Fibroblast of skin of left quadriceps (primary cell): ENCODE data around the gene KLK3.
"Not testable (repeated sequence)": the region's sequence is repeated elsewhere in the genome, so short reads cannot be mapped to it uniquely, and the experiment has no call there.

Experiments
- DNase-seq, 2 experiments: peaks; one replicate each; pipeline ENCODE4 v3.0.0-alpha.2; 2013; ENCODE audit warnings: low read depth in 2 of 2

KLK3 gene

GRCh38 chr19:50861496-50862286 lies 7.0 kb downstream of the KLK3 start:
- DNase-seq = no peak

GRCh38 chr19:50869479-50869878 lies 14.8 kb downstream of the KLK3 start:
- DNase-seq = no peak

GRCh38 chr19:50870417-50871089 lies 15.8 kb downstream of the KLK3 start:
- DNase-seq = no peak

DNA sequence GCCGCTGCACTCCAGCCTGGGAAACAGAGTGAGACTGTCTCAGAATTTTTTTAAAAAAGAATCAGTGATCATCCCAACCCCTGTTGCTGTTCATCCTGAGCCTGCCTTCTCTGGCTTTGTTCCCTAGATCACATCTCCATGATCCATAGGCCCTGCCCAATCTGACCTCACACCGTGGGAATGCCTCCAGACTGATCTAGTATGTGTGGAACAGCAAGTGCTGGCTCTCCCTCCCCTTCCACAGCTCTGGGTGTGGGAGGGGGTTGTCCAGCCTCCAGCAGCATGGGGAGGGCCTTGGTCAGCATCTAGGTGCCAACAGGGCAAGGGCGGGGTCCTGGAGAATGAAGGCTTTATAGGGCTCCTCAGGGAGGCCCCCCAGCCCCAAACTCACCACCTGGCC lies 18.3 kb downstream of the KLK3 start, which contains the start of gene KLK2:
Gene KLK2 (plus strand): TSS at position 384 of the 400 bp plus-strand sequence. CDS start 35 bp downstream, outside the sequence.
- DNase-seq = no peak

- no peak for DNase-seq
Observed at GRCh38 chr19:50874211-50874610, 19.5 kb downstream of the KLK3 start.

DNA sequence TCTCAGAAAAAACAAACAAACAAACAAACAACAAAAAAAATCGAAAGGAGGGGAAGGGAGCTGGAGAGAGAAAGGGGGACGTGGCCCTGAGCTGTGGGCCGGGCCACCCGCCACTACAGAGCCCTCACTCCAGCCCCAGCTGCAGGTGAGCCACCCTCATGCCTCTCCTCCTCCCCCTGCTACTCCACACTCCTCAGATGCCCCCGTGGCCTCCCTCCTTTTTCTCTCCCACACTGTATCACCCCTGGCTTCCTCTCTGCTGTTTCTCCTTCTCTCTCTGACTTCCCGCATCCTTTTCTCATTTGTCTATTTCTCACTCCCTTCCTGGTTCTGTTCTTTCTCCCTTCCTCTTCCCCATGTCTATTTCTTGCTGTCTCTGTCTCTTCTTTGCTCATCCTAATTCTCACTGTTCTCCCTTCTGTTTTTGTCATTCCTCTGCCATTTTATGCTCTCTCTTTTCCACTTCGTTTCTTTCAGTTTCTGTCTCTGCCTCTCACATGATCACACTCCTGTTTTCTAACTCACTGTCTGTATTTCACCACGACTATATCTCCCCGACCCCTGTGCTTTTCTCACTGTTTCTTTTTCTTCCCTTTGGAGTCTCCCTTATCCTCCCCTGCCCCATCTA lies 21.2 kb downstream of the KLK3 start:
- DNase-seq = no peak

DNA sequence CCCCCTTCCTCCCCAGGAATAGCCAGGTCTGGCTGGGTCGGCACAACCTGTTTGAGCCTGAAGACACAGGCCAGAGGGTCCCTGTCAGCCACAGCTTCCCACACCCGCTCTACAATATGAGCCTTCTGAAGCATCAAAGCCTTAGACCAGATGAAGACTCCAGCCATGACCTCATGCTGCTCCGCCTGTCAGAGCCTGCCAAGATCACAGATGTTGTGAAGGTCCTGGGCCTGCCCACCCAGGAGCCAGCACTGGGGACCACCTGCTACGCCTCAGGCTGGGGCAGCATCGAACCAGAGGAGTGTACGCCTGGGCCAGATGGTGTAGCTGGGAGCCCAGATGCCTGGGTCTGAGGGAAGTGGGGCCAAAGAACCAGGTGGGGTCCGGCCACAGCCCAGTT lies 21.7 kb downstream of the KLK3 start:
- DNase-seq = no peak

GRCh38 chr19:50877338-50877737 lies 22.6 kb downstream of the KLK3 start:
- DNase-seq = no peak

GRCh38 chr19:50878851-50879250 lies 24.1 kb downstream of the KLK3 start:
- DNase-seq = no peak

- DNase-seq = no peak
Observed at GRCh38 chr19:50880241-50880640, 25.5 kb downstream of the KLK3 start.

DNA sequence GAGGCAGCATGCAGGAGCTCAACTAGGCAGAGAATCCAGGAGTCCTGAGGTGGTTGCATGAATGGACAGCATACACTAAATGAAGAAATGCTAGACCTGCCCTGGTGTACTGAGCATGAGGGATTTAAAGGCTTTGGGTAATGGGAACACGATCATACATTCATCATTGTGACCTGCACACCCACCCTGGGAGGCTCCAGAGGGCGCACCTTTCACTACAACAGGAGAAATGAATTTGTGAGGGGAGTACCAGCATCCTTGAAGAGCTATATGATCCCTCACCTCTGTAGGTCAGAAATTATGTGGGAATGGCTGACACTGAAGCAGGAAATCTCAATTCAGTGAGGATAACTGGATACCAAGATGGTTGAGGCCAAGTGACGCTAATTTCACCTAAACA lies 27.5 kb downstream of the KLK3 start:
- DNase-seq = no peak

DNA sequence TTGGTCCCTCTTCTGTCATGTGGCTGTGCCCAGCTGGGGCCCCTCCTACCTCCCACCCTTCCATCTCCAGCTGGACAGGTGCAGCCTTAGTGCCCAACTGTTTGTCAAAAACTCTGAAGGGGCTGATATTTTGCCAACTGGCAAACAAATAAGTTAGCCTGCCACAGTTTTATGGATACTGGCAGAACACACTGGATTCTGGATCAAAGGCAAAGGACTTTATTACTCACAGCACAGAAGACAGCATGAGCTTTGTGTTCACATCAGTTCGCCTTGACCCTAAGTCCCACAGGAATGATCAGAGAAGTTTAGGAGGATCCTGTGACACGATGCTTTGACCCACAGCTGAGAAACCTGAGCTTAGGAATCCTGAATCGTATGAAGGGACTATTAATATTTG lies 34.9 kb downstream of the KLK3 start:
- no peak for DNase-seq

- no peak for DNase-seq
Observed at GRCh38 chr19:50890422-50891252, 35.9 kb downstream of the KLK3 start.

DNA sequence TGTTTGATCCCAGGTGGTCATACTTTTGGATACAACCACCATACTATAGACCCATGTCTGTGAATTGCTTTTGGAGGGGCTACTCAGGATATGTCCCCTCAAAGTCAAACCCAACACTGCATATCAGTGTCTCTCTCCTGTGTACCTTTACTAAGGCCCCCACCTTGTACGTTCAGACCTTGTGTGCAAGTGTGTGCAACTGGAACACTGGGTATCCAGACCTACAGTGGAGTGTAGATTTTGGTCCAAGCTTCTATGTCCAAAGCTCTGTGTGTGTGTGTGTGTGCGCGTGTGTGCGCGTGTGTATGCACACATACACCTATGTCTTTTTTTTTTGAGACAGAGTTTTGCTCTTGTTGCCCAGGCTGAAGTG lies 36.5 kb downstream of the KLK3 start:
- no peak for DNase-seq

DNA sequence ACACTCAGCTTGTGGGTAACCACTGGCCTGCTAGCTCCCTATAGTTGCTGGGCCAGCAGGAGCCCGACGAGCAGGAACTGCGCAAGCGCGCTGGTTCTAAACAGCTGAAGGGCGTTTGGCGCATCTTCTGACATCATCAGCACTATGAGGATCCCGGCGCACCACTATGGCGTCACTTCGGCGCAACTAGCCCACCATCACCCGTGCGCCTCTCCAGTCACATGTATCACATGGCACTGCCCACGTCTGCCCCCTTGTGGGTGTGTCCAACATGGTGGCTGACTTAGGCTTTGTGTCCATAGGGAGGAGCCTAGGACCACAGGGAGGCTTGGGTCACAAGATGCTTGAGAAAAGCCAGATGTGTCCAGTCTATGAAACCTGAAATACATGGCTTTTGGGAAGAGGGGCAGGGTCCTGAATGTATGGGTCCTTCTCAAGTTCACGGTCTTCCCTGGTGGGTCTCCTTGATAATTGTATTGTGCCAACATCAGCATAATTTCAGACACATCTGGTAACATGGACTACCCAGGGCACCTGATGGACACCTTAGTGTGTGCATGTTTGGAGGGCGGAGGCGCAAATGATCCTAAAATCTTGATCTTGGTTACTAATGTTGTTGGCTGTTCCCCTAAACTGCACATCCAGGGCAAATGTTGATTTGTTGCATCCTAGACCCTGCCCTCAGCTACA lies 38.5 kb downstream of the KLK3 start:
- no peak for DNase-seq

DNA sequence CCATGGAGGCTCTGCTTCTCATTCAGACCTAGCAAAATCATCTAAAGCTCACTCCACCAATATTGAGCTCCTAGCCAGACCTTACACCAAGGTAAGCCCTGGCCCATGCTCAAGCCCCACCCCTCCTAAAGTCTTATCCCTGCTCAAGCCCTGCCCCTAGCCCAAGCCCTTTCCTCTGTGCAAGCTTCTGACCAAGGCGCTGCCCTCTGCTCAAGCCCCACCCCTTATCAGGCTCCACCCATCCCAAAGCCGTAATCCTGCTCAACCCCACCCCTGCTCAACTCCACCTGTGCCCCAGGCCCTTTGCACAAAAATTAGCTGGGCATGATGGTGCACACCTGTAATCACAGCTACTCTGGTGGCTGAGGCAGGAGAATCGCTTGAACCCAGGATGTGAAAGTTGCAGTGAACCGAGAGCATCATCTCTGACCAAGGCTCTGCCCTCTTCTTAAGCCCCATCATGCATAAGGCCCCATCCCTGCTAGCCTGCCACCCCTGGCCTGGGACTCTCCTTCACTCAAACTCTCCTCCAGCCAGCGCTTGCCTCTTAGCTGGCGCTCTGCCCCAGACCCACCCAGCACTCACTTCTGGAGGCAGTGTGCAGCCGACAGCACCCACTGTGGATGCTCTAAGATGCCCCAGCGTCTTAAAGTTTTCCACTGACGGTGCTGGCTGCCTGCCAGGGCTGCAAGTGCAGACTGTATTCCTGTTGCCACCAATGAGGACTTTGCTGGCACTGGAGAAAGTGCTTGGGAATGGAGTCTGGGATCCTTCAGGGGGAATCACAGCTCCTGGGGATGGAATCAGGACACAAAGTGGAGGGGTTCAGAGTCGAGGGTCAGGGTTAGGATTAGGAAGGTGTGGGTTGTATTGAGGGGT lies 40.0 kb downstream of the KLK3 start:
- no peak for DNase-seq

DNA sequence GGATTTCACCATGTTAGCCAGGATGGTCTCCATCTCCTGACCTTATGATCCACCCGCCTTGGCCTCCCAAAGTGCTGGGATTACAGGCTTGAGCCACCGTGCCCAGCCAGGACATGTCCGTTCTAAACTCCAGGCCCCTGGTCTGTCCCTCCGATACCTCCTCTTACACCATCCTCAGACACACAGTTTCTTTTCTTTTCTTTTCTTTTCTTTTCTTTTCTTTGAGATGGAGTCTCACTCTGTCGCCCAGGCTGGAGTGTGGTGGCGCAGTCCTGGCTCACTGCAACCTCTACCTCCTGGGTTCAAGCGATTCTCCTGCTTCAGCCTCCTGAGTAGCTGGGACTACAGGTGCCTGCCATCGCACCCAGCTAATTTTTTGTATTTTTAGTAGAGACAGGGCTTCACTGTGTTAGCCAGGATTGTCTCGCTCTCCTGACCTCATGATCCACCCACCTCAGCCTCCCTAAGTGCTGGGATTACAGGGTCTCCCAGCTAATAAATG lies 41.4 kb downstream of the KLK3 start:
- DNase-seq = not testable (repeated sequence)

DNA sequence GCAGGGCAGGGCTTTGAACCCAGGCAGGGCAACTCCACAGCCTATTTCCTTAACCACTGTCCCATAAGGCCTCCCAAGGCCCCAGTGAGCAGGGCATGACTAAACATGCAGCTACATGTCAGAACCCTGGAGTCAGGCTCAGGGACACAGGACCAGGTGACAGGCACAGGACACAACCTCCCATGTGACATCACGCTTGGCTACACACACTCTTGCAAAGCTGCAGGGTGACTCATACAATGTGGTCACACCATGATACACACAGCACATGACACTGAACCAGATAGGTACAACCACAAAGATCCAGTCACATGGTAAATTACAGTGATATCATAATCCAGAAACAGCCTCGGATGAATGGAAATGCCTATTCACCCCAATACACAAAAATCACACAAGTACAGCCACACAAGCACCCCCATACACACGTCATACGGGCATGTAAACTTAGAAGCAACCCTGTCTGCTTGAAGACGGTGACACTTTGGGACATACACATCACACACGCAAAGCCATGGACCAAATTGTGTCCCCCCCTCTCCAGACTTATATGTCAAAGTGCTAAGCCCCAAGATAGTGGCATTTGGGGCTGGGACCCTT lies 42.0 kb downstream of the KLK3 start:
- DNase-seq = no peak

- no peak for DNase-seq
Observed at GRCh38 chr19:50897191-50897607, 42.5 kb downstream of the KLK3 start.

- DNase-seq = no peak
Observed at GRCh38 chr19:50897612-50898011, 42.9 kb downstream of the KLK3 start.
